GM18520 (cell line): ENCODE measurements around the gene CREBBP.

Experiments
- ATAC-seq: cut with Tn5 transposase; IDR thresholded peaks from one replicate; pipeline ENCODE4 v1.9.1; 2021; ENCODE audit not compliant: unreplicated experiment

Gene CREBBP

DNA sequence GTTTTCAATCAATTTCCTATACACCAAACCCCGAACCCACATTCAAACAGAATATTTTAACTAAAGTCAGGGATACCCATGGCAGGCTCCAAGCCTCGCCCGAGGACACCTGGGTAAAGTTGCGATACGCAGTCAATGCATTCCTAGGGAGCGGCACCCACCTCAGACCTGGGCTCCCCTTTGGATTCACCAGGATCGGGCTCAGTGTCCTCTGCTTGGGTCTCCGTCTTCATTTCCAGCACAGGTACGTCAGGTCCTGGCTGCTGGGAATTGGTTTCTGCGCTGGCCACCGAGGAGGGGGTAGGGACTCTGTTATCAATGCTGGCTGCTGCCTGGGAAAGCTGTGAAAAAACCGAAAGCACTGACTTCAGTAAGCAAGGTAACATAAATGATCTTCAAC lies 111.5 kb downstream of the CREBBP start:
- ATAC-seq = no peak

DNA sequence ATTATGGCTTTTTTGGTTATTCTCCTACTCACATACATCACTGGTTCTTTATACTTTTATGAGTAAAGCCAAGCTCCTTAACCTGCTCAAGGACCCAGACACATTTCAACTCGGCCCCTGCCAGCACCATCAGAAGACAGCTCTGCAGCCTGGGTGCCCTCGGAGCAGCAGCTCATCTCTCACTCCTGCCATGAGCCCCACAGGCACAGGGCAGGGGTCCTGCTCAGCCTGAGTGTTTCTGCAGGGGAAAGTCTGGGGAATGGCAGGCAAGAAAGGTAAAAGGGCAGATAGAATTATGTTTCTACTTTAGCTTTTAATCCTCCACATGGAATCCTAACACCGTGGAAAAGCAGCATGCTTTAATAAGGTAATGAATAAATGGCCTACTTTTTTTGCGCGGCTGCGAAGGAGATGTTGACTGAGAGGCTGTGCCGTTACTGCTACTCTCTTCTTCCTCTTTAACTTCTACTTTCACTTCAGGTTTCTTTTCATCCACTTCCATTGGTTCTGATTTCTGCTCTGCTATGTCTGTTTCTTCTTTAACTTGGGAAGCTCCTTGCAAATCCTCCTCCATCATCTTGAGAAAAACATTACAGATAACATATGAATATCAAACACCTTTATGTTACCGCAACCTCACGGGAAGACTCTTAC lies 113.1 kb downstream of the CREBBP start:
- ATAC-seq = no peak

DNA sequence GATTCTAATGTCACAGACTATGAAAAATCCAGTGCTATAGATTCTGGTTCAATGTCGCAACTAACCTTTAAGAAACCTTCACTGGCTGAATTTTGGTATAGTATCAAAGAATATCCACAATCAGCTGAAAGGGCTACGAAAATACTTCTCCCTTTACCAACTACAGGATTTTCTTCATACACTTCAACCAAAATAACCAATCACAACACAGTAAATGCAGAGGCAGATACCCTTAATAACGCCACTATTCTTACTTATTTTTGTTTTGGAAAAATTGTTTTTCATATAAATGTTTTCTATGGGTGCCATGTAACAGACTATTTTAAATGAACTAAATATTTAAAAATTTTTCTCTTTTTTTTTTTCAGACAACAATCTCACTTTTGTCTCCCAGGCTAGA lies 114.3 kb downstream of the CREBBP start:
- no peak for ATAC-seq

- no peak for ATAC-seq
Measured at GRCh38 chr16:3764409-3764808, 116.1 kb downstream of the CREBBP start.

- ATAC-seq = no peak
Measured at GRCh38 chr16:3762107-3762750, 118.3 kb downstream of the CREBBP start.

DNA sequence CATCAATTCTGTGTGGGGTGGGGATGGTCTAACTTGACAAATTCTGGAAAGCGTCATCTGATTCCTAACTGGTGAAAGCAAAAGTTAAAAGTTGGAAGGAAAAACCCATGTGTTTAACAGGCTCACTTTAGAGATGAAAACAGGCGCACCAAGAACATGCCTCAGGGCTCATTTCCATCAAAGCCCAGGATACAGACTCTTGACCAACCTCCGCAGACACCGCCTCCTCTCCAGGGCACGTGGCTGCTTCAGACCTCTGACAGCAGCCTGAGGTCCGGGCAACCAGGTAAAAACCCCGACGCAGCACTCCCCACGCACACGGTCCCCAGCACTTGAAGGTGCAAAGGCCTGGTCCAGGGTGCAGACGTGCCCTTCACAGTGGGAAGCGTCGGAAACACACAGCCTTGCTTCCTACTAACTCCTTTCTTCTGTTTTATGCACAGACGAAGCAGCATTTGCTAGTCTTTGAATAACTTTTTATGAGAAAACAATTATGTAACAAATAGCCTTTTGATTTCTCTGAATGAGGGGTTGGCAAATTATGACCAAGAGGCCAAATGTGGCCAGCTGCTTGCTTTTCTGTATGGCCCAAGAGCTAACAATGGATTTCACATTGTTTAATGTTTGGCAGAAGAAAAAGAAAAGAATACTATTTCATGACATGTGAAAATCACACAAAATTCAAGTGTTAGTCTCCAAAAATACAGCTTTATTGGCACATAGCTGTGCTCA lies 119.0 kb downstream of the CREBBP start:
- ATAC-seq = no peak

GRCh38 chr16:3760518-3760917 lies 120.0 kb downstream of the CREBBP start:
- no peak for ATAC-seq

DNA sequence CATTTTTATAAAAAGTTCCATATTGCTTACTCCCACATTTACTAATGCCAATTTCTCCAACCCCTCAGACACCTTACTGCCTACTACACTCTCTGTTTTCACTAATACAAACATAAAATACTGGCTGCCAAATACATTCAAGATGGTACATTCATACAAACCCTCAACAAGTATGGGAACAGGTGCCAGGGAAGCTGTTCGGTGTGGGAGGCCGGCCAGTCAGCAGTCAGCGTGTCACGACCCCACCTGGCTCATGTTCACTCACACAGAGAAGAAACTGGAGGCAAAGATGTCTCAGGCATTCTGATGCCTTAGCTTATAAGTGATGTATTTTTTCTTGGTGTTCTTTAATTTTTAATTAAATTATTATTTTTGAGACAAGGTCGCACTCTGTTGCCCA lies 120.8 kb downstream of the CREBBP start:
- no peak for ATAC-seq

DNA sequence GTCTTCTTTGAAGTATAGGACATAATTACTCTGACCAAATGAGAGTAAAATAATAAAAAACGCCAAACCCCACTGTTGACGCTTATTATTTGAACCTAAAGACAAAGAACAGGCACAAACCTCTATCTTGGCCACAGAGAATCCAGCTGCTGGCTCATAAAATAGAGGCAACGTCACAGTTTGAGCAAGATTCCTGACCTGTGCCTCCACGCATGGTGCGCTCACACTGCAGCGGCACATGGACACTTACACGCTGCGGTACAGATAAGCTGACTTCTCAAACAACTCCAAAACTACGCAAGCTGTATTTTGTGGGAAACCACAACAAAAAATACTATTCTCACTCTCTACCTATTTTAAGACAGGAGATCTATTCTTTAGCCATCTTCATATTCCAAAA lies 124.4 kb downstream of the CREBBP start:
- ATAC-seq = no peak

- no peak for ATAC-seq
Measured at GRCh38 chr16:3755249-3755648, 125.3 kb downstream of the CREBBP start.

DNA sequence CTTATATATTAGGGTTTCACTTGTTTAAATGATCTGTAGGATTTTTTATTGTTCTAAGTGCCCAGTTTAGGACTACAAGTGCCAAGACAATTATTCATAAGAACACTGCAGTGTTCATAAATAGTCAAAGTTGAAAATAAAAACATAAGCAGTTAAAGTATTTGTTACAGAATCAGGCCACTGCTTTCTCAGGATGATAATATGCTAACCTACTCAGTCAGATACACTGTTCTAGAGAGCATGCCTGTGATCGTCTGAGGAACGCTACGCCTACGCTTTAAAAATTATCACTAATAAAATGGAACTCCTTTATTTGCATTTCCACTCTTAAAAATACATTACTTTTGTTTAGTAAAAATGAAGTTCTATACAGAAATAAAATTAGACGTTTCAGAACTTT lies 125.7 kb downstream of the CREBBP start:
- no peak for ATAC-seq

GRCh38 chr16:3754081-3754703 lies 126.3 kb downstream of the CREBBP start:
- ATAC-seq = no peak

GRCh38 chr16:3752984-3753383 lies 127.5 kb downstream of the CREBBP start:
- ATAC-seq = no peak

DNA sequence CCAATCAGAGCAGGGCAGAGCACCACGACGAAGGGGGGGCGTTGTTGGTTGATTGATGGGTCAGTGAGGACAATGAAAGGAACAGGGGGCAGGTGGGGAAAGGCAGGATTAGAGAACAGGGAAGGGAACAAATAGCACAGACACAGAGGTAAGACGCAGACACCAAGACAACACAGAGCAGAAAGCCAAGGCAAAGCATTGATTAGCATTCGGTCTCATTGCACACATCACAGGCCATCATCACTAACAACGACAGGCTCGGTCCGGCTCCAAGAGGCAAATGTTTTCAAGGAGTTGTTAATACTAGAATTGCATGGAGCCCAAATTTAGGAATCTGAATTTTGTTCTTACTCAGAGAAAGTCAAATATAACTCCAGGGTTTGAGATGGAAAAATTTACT lies 128.6 kb downstream of the CREBBP start:
- ATAC-seq = no peak

GRCh38 chr16:3748307-3748706 lies 132.2 kb downstream of the CREBBP start:
- no peak for ATAC-seq

DNA sequence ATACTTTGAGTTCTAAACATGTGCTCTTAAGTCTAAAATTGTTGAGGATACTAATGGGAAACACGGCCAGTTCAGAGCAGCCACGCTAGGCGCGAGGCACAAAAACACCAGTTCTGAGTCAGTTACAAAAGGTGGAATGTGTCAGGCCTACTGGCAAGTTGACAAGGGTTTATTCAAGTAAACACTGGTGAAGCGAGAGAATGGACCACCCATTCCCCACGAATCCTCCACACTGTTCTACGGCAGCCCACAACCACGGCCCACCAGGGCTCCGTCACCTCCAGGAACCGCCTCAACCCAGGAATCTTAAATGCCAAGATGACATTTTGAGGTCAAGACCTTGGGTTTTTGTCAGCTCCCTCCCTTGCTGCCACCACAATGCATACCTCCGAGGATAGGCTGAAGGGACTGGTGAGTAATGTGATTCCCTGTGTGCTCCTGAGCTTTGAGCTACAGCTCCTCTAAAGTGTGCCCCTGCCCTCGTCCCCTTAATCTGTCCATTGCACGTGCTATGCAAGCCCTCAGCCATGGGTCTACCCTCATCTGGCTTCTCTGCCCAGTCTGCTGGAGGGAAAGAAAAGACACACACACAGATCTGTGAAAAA lies 134.7 kb downstream of the CREBBP start:
- ATAC-seq = no peak

GRCh38 chr16:3744018-3744417 lies 136.5 kb downstream of the CREBBP start:
- no peak for ATAC-seq

GRCh38 chr16:3740934-3741333 lies 139.6 kb downstream of the CREBBP start:
- ATAC-seq = no peak

DNA sequence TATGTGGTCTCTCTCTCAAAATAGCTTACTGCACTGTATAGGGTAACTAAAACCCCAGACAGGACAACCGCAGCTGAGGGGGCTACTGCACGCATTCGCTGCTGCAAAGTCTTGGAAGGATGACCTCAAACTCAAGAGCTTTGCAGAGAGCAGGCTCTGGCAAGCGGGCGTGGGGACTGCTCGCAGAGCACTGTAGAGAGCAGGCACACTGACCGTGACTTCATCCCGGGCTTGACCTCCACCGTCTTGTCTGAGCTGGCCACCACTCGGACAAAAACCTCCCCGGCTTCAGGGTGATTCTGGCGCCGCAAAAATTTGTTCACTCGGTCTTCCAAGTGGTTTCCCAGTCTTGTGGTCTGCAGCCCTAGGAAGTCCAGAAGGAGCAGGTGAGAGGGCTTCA lies 140.3 kb downstream of the CREBBP start:
- ATAC-seq = no peak

DNA sequence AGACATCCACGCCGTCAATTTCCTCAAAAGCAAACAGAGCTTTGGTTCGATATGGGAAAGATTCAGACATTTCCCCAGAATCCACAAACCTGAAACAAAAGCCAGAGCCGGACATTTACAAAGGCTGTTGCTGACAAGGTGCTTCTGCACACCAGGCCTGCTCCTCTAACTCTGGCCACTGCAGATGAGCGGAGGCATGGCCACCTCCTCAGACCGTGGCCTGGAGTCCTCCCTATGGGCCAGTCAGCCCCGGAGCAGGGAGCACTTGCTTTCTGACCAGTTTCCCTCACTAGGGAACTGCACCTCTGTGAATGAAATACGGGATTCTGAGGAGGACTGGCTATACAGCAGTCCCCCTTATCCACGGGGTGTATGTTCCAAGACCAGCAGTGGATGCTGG lies 140.9 kb downstream of the CREBBP start:
- ATAC-seq = no peak

- ATAC-seq = no peak
Measured at GRCh38 chr16:3738541-3738940, 142.0 kb downstream of the CREBBP start.
